ENCODE measurements around the gene COA1. TPM values are rescaled to one million over a fixed set of nuclear protein-coding genes. Genes with fewer than 3 reads are reported as not detected.
A peak's percentile ranks its signal among the peaks of the same experiment; 100 is the strongest.

Gene COA1
- total RNA-seq, 3 donors from 2014 or later (not counting 1 experiment from before 2014, with no cell fraction given) = 55.0 to 85.3 (median 69.5) TPM

DNA sequence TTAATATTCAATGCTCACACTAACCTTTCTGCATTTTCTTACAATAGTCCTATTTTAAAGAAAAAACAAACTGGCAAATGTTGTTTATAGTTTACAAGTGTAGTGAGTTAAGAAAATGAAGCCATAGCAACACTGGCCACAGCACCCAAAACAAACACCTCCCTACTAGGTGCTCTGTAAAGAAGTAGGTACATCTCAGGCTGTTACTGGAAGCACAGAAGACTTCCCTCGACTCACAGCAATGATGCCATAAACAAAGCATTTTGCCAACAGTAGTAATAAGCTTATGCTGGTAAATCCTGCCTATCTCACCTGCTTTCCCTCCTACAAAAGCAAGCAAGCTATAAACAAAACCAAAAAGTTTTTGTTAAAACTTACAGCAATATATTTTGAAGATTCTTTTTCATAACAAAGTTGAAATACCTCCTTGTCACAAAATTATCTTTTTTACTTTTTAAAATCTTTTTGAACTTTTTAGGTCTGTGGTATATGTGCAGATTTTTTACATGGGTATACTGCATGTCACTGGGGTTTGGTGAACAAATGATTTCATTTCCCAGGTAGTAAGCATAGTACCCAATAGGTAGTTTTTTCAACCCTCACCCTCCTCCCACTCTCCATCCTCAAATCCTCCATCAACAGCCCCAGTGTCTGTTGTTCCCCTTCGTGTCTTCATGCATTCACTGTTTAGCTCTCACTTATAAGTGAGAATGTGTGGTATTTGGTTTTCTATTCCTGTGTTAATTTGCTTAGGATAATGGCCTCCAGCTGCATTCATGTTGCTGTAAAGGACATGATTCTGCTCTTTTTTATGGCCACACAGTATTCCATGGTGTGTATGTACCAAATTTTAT, 28.4 kb downstream of the COA1 start:
- intact Hi-C loops (cut with micrococcal nuclease) = loop anchor here (1.0 to 2.0 kb wide), 4 partner anchors 20 to 138 kb away; no protein-coding TSS in a partner anchor
- DNase-seq (no peak), ATAC-seq (no peak)
- Histone ChIP-seq H3K9me3 (ENCODE audit: control insufficient read depth, insufficient read depth, low read length) (no peaks in the 10 kb centered on the region), H3K4me3 (ENCODE audit: low read length) (no peak overlapping the region), H3K36me3 (ENCODE audit: control insufficient read depth, insufficient read depth, low read length) (no peaks in the 10 kb centered on the region), H3K27ac (ENCODE audit: low read length) (no peak overlapping the region), H3K4me1 (ENCODE audit: control insufficient read depth, insufficient read depth, low read length) (no peaks in the 10 kb centered on the region), H3K27me3 (ENCODE audit: control insufficient read depth, insufficient read depth, low read length) (no peaks in the 10 kb centered on the region)
- Mint-ChIP-seq H3K27me3 (ENCODE audit: low read depth in 2 of 2) (no peaks in the 10 kb centered on the region), H3K4me3 (no peak overlapping the region), H3K36me3 (no peaks in the 10 kb centered on the region), H3K9me3 (no peaks in the 10 kb centered on the region), H3K27ac (no peak overlapping the region), H3K4me1 (peaks cover 30 to 31% of the 10 kb centered on the region in 2 donors)
- TF ChIP-seq, protein P1, sequence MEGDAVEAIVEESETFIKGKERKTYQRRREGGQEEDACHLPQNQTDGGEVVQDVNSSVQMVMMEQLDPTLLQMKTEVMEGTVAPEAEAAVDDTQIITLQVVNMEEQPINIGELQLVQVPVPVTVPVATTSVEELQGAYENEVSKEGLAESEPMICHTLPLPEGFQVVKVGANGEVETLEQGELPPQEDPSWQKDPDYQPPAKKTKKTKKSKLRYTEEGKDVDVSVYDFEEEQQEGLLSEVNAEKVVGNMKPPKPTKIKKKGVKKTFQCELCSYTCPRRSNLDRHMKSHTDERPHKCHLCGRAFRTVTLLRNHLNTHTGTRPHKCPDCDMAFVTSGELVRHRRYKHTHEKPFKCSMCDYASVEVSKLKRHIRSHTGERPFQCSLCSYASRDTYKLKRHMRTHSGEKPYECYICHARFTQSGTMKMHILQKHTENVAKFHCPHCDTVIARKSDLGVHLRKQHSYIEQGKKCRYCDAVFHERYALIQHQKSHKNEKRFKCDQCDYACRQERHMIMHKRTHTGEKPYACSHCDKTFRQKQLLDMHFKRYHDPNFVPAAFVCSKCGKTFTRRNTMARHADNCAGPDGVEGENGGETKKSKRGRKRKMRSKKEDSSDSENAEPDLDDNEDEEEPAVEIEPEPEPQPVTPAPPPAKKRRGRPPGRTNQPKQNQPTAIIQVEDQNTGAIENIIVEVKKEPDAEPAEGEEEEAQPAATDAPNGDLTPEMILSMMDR (IDR thresholded peaks at IDR 0.05) = no peak
- 75% methylated on average over 1 of the region's 2 CpGs for WGBS (ENCODE audit: insufficient coverage)

DNA sequence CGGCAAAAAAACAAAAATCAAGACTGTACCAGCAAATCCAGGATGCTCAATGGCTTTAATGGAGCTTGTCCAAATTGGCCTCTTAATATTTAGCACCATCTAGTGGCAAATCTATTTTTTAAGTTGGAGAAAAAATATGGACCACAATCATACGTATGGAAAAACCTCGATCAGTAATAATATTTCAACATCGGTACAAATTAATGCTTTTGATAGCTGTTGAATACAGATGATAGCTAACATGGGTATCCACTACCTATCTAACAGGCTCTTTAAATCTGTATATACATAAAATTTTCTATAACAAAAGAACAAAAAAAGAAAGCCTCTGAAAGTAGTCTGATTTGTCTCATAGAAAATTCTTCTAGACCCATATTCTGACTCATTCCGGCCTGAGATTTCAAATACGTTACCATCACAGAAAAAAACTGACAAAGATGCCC, 29.2 kb downstream of the COA1 start:
- peaks cover 29 to 31% of the 10 kb centered on the region in 2 donors for H3K4me1 Mint-ChIP-seq
- no peaks in the 10 kb centered on the region for H3K9me3 ChIP-seq (ENCODE audit: control insufficient read depth, insufficient read depth, low read length)
- DNase-seq (peak in 1 of 2 donors; percentile 80), ATAC-seq (peak; percentile 70 to 94 (median 84))
- H3K4me3 ChIP-seq (ENCODE audit: low read length) = no peak overlapping the region
- no peaks in the 10 kb centered on the region for H3K4me1 ChIP-seq (ENCODE audit: control insufficient read depth, insufficient read depth, low read length)
- no peak overlapping the region for H3K27ac ChIP-seq (ENCODE audit: low read length)
- WGBS (ENCODE audit: insufficient coverage) = 10% methylated on average over 1 of the region's 6 CpGs
- H3K27ac Mint-ChIP-seq = peak overlapping the region; percentile 54 to 63
- intact Hi-C loops (cut with micrococcal nuclease) = loop anchor here (1.0 to 2.0 kb wide), 4 partner anchors 21 to 139 kb away; no protein-coding TSS in a partner anchor
- TF ChIP-seq, protein P1 (IDR thresholded peaks at IDR 0.05) = peak; percentile 79
- peak overlapping the region; percentile 32 for H3K4me3 Mint-ChIP-seq
- no peaks in the 10 kb centered on the region for H3K36me3 ChIP-seq (ENCODE audit: control insufficient read depth, insufficient read depth, low read length)
- H3K27me3 Mint-ChIP-seq (ENCODE audit: low read depth in 2 of 2) = no peaks in the 10 kb centered on the region
- H3K36me3 Mint-ChIP-seq = no peaks in the 10 kb centered on the region
- H3K9me3 Mint-ChIP-seq = no peaks in the 10 kb centered on the region
- no peaks in the 10 kb centered on the region for H3K27me3 ChIP-seq (ENCODE audit: control insufficient read depth, insufficient read depth, low read length)

DNA sequence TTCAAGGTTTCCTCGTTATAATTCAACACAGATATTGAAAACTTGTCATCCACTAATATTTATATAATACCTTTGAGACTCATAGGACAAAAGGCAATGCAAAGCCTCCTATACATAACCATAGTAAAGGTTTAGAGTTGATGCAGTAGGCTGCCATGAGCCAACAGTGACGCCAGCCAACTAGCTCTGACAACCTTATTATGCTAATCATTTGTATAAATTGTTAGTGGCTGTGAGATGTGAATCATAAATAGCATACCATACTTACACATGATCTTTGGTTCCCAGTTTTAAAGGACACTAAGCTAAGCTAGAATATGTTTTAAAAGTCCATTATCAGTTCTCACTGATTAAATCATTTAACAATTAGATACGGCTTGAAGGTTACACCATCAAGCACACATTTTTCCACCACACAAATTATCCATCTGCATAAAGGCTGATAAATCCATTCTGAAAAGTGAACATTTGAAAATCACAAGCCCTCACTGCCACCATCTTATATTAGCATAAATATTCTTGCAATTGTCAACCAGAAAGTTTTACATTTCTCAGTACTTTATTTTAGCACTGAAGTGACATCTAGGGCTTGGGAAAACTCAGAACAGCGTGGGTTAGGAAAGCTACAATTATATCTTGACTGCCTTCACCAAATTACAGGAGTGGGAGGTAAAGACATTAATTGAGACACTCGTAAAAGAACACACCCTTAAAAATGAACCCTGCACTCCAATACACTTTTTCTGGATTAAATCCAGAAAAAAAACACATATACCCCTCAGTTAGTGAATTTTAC, 30.7 kb downstream of the COA1 start:
- DNase-seq (no peak), ATAC-seq (no peak)
- Mint-ChIP-seq H3K27me3 (ENCODE audit: low read depth in 2 of 2) (no peaks in the 10 kb centered on the region), H3K4me3 (no peak overlapping the region), H3K27ac (peak overlapping the region in 1 of 2 donors; percentile 63), H3K36me3 (no peaks in the 10 kb centered on the region), H3K4me1 (peaks cover 22% of the 10 kb centered on the region in 2 donors), H3K9me3 (no peaks in the 10 kb centered on the region)
- no peaks in the 10 kb centered on the region for H3K4me1 ChIP-seq (ENCODE audit: control insufficient read depth, insufficient read depth, low read length)
- no peaks in the 10 kb centered on the region for H3K36me3 ChIP-seq (ENCODE audit: control insufficient read depth, insufficient read depth, low read length)
- intact Hi-C loops (cut with micrococcal nuclease) = loop anchor here (5.0 kb wide), 1 partner anchor 71 kb away; no protein-coding TSS in a partner anchor
- no peak overlapping the region for H3K27ac ChIP-seq (ENCODE audit: low read length)
- H3K9me3 ChIP-seq (ENCODE audit: control insufficient read depth, insufficient read depth, low read length) = no peaks in the 10 kb centered on the region
- 67% methylated on average over 1 of the region's 5 CpGs for WGBS (ENCODE audit: insufficient coverage)
- no peak overlapping the region for H3K4me3 ChIP-seq (ENCODE audit: low read length)
- H3K27me3 ChIP-seq (ENCODE audit: control insufficient read depth, insufficient read depth, low read length) = no peaks in the 10 kb centered on the region
- TF ChIP-seq, protein P1 (IDR thresholded peaks at IDR 0.05) = no peak

All from natural killer cell (primary cell).